ENCODE data around the gene CHRD. TPM values are rescaled to one million over a fixed set of nuclear protein-coding genes. Genes with fewer than 3 reads are reported as not detected.

CHRD gene
- total RNA-seq, 1 experiment from 2014 or later: not detected

GRCh38 chr3:184377882-184378445 is 1.9 kb upstream of the CHRD start, which contains the start of gene THPO:
THPO (minus strand) TSS chr3:184378207; CDS start chr3:184376259, 1,948 bp downstream.
- no peaks in the 10 kb centered on the region for H3K9me3 Mint-ChIP-seq (ENCODE audit: unreplicated experiment)
- peak within 1 kb of the TSS; percentile 61 for H3K4me3 Mint-ChIP-seq (ENCODE audit: unreplicated experiment)
- H3K36me3 Mint-ChIP-seq (ENCODE audit: insufficient read depth, unreplicated experiment): no peaks in the 10 kb centered on the region
- TF ChIP-seq, protein P1, sequence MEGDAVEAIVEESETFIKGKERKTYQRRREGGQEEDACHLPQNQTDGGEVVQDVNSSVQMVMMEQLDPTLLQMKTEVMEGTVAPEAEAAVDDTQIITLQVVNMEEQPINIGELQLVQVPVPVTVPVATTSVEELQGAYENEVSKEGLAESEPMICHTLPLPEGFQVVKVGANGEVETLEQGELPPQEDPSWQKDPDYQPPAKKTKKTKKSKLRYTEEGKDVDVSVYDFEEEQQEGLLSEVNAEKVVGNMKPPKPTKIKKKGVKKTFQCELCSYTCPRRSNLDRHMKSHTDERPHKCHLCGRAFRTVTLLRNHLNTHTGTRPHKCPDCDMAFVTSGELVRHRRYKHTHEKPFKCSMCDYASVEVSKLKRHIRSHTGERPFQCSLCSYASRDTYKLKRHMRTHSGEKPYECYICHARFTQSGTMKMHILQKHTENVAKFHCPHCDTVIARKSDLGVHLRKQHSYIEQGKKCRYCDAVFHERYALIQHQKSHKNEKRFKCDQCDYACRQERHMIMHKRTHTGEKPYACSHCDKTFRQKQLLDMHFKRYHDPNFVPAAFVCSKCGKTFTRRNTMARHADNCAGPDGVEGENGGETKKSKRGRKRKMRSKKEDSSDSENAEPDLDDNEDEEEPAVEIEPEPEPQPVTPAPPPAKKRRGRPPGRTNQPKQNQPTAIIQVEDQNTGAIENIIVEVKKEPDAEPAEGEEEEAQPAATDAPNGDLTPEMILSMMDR (IDR thresholded peaks at IDR 0.05; ENCODE audit: unreplicated experiment): no peak
- no TSS peak for BruUV-seq (replicated peaks)
- POLR2A ChIA-PET: interaction anchor here (0.9 kb wide), 1 partner anchor 16 kb away, joined by 4 read pairs; no protein-coding TSS in a partner anchor
- no peaks in the 10 kb centered on the region for H3K4me1 Mint-ChIP-seq (ENCODE audit: insufficient read depth, unreplicated experiment)
- intact Hi-C loops (cut with micrococcal nuclease): loop anchor here (10.0 kb wide), 1 partner anchor 397 kb away; no protein-coding TSS in a partner anchor
- CTCF ChIA-PET: interaction anchor here (1.2 to 2.1 kb wide), 3 partner anchors 40 to 163 kb away, joined by 4 to 6 read pairs (median 6); no protein-coding TSS in a partner anchor
- DNase-seq (ENCODE audit: unreplicated experiment): no peak
- no peak within 1 kb of the TSS for H3K27ac Mint-ChIP-seq (ENCODE audit: low read depth, unreplicated experiment)
- H3K27me3 Mint-ChIP-seq (ENCODE audit: insufficient read depth, unreplicated experiment): peaks cover 55% of the 10 kb centered on the region

- no peaks in the 10 kb centered on the region for H3K36me3 Mint-ChIP-seq (ENCODE audit: insufficient read depth, unreplicated experiment)
- peak overlapping the region; percentile 61 for H3K4me3 Mint-ChIP-seq (ENCODE audit: unreplicated experiment)
- no peak overlapping the region for H3K27ac Mint-ChIP-seq (ENCODE audit: low read depth, unreplicated experiment)
- intact Hi-C loops (cut with micrococcal nuclease): loop anchor here (10.0 kb wide), 1 partner anchor 396 kb away; no protein-coding TSS in a partner anchor
- no peaks in the 10 kb centered on the region for H3K4me1 Mint-ChIP-seq (ENCODE audit: insufficient read depth, unreplicated experiment)
- TF ChIP-seq, protein P1 (IDR thresholded peaks at IDR 0.05; ENCODE audit: unreplicated experiment): no peak
- H3K27me3 Mint-ChIP-seq (ENCODE audit: insufficient read depth, unreplicated experiment): peaks cover 55% of the 10 kb centered on the region
- CTCF ChIA-PET: interaction anchor here (0.7 to 1.4 kb wide), 2 partner anchors 92 to 136 kb away, joined by 3 to 4 read pairs; no protein-coding TSS in a partner anchor
- no TSS peak for BruUV-seq (replicated peaks)
- POLR2A ChIA-PET: interaction anchor here (0.6 kb wide), 1 partner anchor 157 kb away, joined by 3 read pairs; no protein-coding TSS in a partner anchor
- no peak for DNase-seq (ENCODE audit: unreplicated experiment)
- no peaks in the 10 kb centered on the region for H3K9me3 Mint-ChIP-seq (ENCODE audit: unreplicated experiment)
Measured at GRCh38 chr3:184378651-184379357, 1.1 kb upstream of the CHRD start.

DNA sequence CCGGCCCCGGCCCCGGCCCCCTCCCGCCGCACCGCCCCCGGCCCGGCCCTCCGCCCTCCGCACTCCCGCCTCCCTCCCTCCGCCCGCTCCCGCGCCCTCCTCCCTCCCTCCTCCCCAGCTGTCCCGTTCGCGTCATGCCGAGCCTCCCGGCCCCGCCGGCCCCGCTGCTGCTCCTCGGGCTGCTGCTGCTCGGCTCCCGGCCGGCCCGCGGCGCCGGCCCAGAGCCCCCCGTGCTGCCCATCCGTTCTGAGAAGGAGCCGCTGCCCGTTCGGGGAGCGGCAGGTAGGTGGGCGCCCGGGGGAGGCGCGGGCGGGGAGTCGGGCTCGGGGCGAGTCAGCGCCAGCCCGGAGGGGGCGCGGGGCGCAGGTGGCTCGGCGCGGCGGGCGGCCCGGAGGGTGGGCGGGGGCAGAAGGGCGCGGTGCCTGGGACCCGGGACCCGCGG is 352 bp downstream of the CHRD start:
- H3K27me3 Mint-ChIP-seq (ENCODE audit: insufficient read depth, unreplicated experiment): peaks cover 46% of the 10 kb centered on the region
- no peak overlapping the region for H3K4me3 Mint-ChIP-seq (ENCODE audit: unreplicated experiment)
- no peaks in the 10 kb centered on the region for H3K9me3 Mint-ChIP-seq (ENCODE audit: unreplicated experiment)
- ChIA-PET POLR2A (interaction anchor here (1.0 kb wide), 1 partner anchor 18 kb away, joined by 3 read pairs; no protein-coding TSS in a partner anchor), CTCF (no interaction called here)
- intact Hi-C loops (cut with micrococcal nuclease): no loop called here
- H3K36me3 Mint-ChIP-seq (ENCODE audit: insufficient read depth, unreplicated experiment): no peaks in the 10 kb centered on the region
- no peaks in the 10 kb centered on the region for H3K4me1 Mint-ChIP-seq (ENCODE audit: insufficient read depth, unreplicated experiment)
- TF ChIP-seq, protein P1 (IDR thresholded peaks at IDR 0.05; ENCODE audit: unreplicated experiment): no peak
- DNase-seq (ENCODE audit: unreplicated experiment): peak; percentile 35
- no peak overlapping the region for H3K27ac Mint-ChIP-seq (ENCODE audit: low read depth, unreplicated experiment)
- no TSS peak for BruUV-seq (replicated peaks)

DNA sequence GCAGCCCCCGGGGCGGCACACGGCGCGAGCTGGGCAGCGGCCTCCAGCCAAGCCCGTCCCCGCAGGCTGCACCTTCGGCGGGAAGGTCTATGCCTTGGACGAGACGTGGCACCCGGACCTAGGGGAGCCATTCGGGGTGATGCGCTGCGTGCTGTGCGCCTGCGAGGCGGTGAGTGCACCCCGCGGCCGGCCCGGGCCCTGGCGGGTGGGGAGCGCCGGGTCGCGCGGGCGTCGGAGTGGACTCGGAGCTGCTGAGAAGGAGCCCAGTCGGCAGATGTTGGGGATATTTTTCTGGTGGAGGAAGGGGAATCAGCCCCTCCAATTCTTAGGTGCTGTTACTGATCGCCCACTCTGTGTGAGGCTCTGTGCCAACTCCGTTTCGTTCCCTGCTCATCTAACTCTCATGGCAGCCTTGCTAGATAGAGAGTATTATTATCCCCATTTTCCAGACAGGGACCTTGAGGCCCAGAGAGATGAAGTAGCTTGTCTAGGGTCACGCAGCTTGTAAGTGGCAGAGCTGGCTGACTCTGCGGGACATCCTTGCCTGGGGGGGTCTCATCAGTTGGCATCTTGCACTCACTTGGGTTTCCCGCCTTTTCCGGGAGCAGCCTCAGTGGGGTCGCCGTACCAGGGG is 890 bp downstream of the CHRD start:
- no peak overlapping the region for H3K4me3 Mint-ChIP-seq (ENCODE audit: unreplicated experiment)
- intact Hi-C loops (cut with micrococcal nuclease): no loop called here
- CTCF ChIA-PET: interaction anchor here (0.5 to 1.7 kb wide), 4 partner anchors 94 to 1716 kb away, joined by 3 to 6 read pairs (median 3); no protein-coding TSS in a partner anchor
- no peaks in the 10 kb centered on the region for H3K4me1 Mint-ChIP-seq (ENCODE audit: insufficient read depth, unreplicated experiment)
- no TSS peak for BruUV-seq (replicated peaks)
- H3K9me3 Mint-ChIP-seq (ENCODE audit: unreplicated experiment): no peaks in the 10 kb centered on the region
- no peak for DNase-seq (ENCODE audit: unreplicated experiment)
- H3K36me3 Mint-ChIP-seq (ENCODE audit: insufficient read depth, unreplicated experiment): no peaks in the 10 kb centered on the region
- peaks cover 40% of the 10 kb centered on the region for H3K27me3 Mint-ChIP-seq (ENCODE audit: insufficient read depth, unreplicated experiment)
- POLR2A ChIA-PET: interaction anchor here (1.0 kb wide), 1 partner anchor 19 kb away, joined by 3 read pairs; no protein-coding TSS in a partner anchor
- TF ChIP-seq, protein P1 (IDR thresholded peaks at IDR 0.05; ENCODE audit: unreplicated experiment): no peak
- H3K27ac Mint-ChIP-seq (ENCODE audit: low read depth, unreplicated experiment): no peak overlapping the region
